Measurements from ENCODE around the gene CDH8.

DNA sequence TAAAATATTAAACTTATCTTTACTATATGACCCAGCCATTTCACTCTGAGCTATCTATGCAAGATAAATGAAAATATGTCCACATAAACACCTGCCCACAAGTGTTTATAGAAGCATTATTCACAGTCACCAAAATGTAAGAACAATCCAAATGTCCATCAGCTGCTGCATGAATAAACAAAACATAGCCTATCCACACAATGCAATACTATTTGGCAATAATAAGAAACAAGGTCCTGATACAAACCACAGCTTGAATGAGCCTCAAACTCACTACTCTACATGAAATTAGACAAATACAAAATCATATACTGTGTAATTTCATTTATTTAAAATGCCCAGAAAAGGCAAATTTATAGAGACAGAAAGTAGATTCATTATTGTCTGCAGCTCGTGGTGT, 355.1 kb downstream of the CDH8 start:
- no peak for TF ChIP-seq EZH2 (IDR thresholded peaks at IDR 0.05; ENCODE audit: borderline replicate concordance, low read depth, low read length, severe bottlenecking)
- TF ChIP-seq, protein P1, sequence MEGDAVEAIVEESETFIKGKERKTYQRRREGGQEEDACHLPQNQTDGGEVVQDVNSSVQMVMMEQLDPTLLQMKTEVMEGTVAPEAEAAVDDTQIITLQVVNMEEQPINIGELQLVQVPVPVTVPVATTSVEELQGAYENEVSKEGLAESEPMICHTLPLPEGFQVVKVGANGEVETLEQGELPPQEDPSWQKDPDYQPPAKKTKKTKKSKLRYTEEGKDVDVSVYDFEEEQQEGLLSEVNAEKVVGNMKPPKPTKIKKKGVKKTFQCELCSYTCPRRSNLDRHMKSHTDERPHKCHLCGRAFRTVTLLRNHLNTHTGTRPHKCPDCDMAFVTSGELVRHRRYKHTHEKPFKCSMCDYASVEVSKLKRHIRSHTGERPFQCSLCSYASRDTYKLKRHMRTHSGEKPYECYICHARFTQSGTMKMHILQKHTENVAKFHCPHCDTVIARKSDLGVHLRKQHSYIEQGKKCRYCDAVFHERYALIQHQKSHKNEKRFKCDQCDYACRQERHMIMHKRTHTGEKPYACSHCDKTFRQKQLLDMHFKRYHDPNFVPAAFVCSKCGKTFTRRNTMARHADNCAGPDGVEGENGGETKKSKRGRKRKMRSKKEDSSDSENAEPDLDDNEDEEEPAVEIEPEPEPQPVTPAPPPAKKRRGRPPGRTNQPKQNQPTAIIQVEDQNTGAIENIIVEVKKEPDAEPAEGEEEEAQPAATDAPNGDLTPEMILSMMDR (IDR thresholded peaks at IDR 0.05; ENCODE audit: extremely low read depth in 1 of 2, insufficient read depth in 1 of 2, low read depth in 1 of 2, low read length in 2 of 2): no peak
